C4-2B (cell line): ENCODE data around the gene SAMHD1.

Source experiments
- CTCF ChIP-seq: fragments of 450-650 bp; conservative IDR thresholded peaks from 2 replicates; pipeline ENCODE4 v1.5.1; 2017; ENCODE audit warnings: mild to moderate bottlenecking
- ZFX ChIP-seq: fragments of 450-650 bp; IDR thresholded peaks from 2 replicates; pipeline ENCODE4 v1.6.1; 2017

- no peak for TF ChIP-seq CTCF
- no peak for TF ChIP-seq ZFX
Measured at GRCh38 chr20:36875702-36876472, 75.6 kb downstream of the SAMHD1 start, which contains the start of gene TLDC2.
